HepG2 (cell line): Measurements from ENCODE around the gene YTHDF1.

ENCODE experiments used
- CTCF ChIP-seq: sonication (generic); formaldehyde crosslinking; IDR thresholded peaks from 2 replicates; pipeline ENCODE4 v1.5.0; 2020; ENCODE audit warnings: mild to moderate bottlenecking, missing genetic modification reagents, moderate library complexity
- POLR2A ChIP-seq, 2 experiments: IDR thresholded peaks; 2 replicates each; pipeline ENCODE4 v1.6.1; 2011; ENCODE audit warnings: low read depth in 2 of 2, low read length in 2 of 2, mild to moderate bottlenecking in 1 of 2, moderate library complexity in 1 of 2; ENCODE audit not compliant: insufficient read depth in 1 of 2
- SP4 ChIP-seq: sonication (generic); formaldehyde crosslinking; IDR thresholded peaks from 2 replicates; pipeline ENCODE4 v1.8.1; 2023; ENCODE audit warnings: mild to moderate bottlenecking, missing genetic modification reagents

- TF ChIP-seq POLR2A (IDR thresholded peaks at IDR 0.05; ENCODE audit: insufficient read depth in 1 of 2, low read depth in 2 of 2, low read length in 2 of 2) (no peak), CTCF (CRISPR knock-in tag) (peak; percentile 93), SP4 (no peak)
These were observed 14.9 kb upstream of the YTHDF1 start for GRCh38 chr20:63230800-63231268.
